Psoas muscle (tissue), 8 donors: Measurements from ENCODE around the gene KLC4. TPM values are rescaled to one million over a fixed set of nuclear protein-coding genes. Genes with fewer than 3 reads are reported as not detected.

ENCODE experiments used
- ATAC-seq, 4 donors: fragments of 200-7000 bp; cut with Tn5 transposase; one replicate each; pipeline ENCODE4 v1.9.1; 2020; ENCODE audit warnings: moderate library complexity in 3 of 4, mild to moderate bottlenecking in 2 of 4
- DNase-seq, 2 donors: peaks; one replicate each; pipeline ENCODE4 v3.0.0-alpha.2; 2020
- H3K27ac ChIP-seq: fragments of 200-600 bp; one replicate; pipeline ENCODE4 v1.8.0; 2022
- H3K27me3 ChIP-seq, 3 donors: fragments of 200-600 bp in 1 of 3; one replicate each; pipeline versions ENCODE4 v1.6.1 to v1.8.0; 2013 to 2022; ENCODE audit warnings: low read length in 2 of 3, mild to moderate bottlenecking in 2 of 3, moderate library complexity in 1 of 3; ENCODE audit not compliant: insufficient read depth in 3 of 3
- H3K36me3 ChIP-seq, 2 donors: fragments of 200-600 bp in 1 of 2; one replicate each; pipeline versions ENCODE4 v1.6.1 to v1.8.0; 2013 to 2022; ENCODE audit warnings: low read depth in 1 of 2, mild to moderate bottlenecking in 1 of 2, moderate library complexity in 1 of 2; ENCODE audit not compliant: insufficient read depth in 1 of 2
- H3K4me1 ChIP-seq: fragments of 200-600 bp; one replicate; pipeline ENCODE4 v1.8.0; 2022
- H3K4me3 ChIP-seq: fragments of 200-600 bp; one replicate; pipeline ENCODE4 v1.8.0; 2022; ENCODE audit warnings: mild to moderate bottlenecking
- H3K9me3 ChIP-seq: fragments of 200-600 bp; one replicate; pipeline ENCODE4 v1.8.0; 2022
- WGBS, 3 donors: extraction: QIAGEN DNeasy Blood & Tissue Kit; methylation state at CpG; one replicate each; pipeline versions ENCODE4 v1.1.6 to v1.1.7; 2013; 5-methylcytosine and 5-hydroxymethylcytosine counted together
- intact Hi-C, 2 donors: fragments of 100-400 bp; cut with DNase I; formaldehyde crosslinking; loops; one replicate each; pipeline versions ENCODE4 v1.11.0 to v1.14.2; 2022
- polyA plus RNA-seq, 3 donors: library from polyadenylated mRNA; stranded (reverse); fragments of 200-250 nt; gene quantifications; one replicate each; pipeline ENCODE4 v1.2.3, GENCODE V29; 2013
- total RNA-seq, 4 donors: library from RNA; stranded (reverse); fragmentation: NEBNext Ultra II Directional in 2 of 4; extraction: Animal tissue kit (Norgen Biotek cat#: 25700) in 2 of 4; gene quantifications; one replicate each; pipeline versions ENCODE4 v1.2.1 to v1.2.4, GENCODE V29; 2021 to 2023
- TF ChIP-seq, protein P1 (sequence below): fragments of 200-600 bp; IDR thresholded peaks from one replicate; pipeline ENCODE4 v1.8.0; 2022; ENCODE audit warnings: antibody characterized with exemption
- donor health status: healthy with polysubstance abuse.
- donor health status: DM: no; HTN: no; CAD: no; lungs with moderate emphysema.
- donor health status: Bipolar disorder and iron deficiency.
- donor health status: healthy.
- donor health status: DM: yes; HTN: yes; CAD: no.
- donor health status: DM: no; HTN: no; CAD: no.
- donor health status: DM: no; HTN: no; CAD: no.
- donor health status: DM: yes; HTN: yes; CAD: no.

KLC4 gene
- total and polyA plus RNA-seq, 7 donors, result 12.2 to 20.9 (median 14.9) TPM

- H3K27ac ChIP-seq, result no peak overlapping the region
- TF ChIP-seq, protein P1, sequence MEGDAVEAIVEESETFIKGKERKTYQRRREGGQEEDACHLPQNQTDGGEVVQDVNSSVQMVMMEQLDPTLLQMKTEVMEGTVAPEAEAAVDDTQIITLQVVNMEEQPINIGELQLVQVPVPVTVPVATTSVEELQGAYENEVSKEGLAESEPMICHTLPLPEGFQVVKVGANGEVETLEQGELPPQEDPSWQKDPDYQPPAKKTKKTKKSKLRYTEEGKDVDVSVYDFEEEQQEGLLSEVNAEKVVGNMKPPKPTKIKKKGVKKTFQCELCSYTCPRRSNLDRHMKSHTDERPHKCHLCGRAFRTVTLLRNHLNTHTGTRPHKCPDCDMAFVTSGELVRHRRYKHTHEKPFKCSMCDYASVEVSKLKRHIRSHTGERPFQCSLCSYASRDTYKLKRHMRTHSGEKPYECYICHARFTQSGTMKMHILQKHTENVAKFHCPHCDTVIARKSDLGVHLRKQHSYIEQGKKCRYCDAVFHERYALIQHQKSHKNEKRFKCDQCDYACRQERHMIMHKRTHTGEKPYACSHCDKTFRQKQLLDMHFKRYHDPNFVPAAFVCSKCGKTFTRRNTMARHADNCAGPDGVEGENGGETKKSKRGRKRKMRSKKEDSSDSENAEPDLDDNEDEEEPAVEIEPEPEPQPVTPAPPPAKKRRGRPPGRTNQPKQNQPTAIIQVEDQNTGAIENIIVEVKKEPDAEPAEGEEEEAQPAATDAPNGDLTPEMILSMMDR, result no peak
- H3K4me3 ChIP-seq, result no peak overlapping the region
- DNase-seq (no peak), ATAC-seq (no peak)
- peaks cover 14 to 65% of the 10 kb centered on the region in 2 donors for H3K36me3 ChIP-seq
- no peaks in the 10 kb centered on the region for H3K27me3 ChIP-seq
- WGBS, 3 donors, result 72 to 85% (median 75%) methylated on average over 2 of the region's 2 CpGs
- no peaks in the 10 kb centered on the region for H3K9me3 ChIP-seq
- peaks cover 24% of the 10 kb centered on the region for H3K4me1 ChIP-seq
- intact Hi-C loops, result no loop called here
Measured at GRCh38 chr6:43034190-43034525, 25.3 kb upstream of the KLC4 start.

- intact Hi-C loops, result loop anchor here in 1 of 2 donors (2.0 kb wide), 1 partner anchor 17 kb away; the partner anchor contains the start of gene CUL7
- WGBS, 3 donors, result 25 to 39% (median 28%) methylated on average over 4 of the region's 4 CpGs
- ATAC-seq (peak; percentile 96 to 98 (median 98)), DNase-seq (peak; percentile 71 to 93)
- Histone ChIP-seq H3K4me3 (no peak overlapping the region), H3K27ac (peak overlapping the region; percentile 81), H3K9me3 (no peaks in the 10 kb centered on the region), H3K27me3 (no peaks in the 10 kb centered on the region), H3K36me3 (peaks cover 4 to 61% of the 10 kb centered on the region in 2 donors), H3K4me1 (peaks cover 24% of the 10 kb centered on the region)
- TF ChIP-seq, protein P1, result no peak
Measured at GRCh38 chr6:43035495-43036194, 23.8 kb upstream of the KLC4 start.

GRCh38 chr6:43036712-43037111 is 22.7 kb upstream of the KLC4 start:
- no peak for DNase-seq
- ATAC-seq, result no peak
- intact Hi-C loops, result loop anchor here in 1 of 2 donors (2.0 kb wide), 1 partner anchor 16 kb away; the partner anchor contains the start of gene CUL7
- Histone ChIP-seq H3K27ac (peak overlapping the region; percentile 7), H3K4me3 (no peak overlapping the region), H3K9me3 (no peaks in the 10 kb centered on the region), H3K27me3 (no peaks in the 10 kb centered on the region), H3K36me3 (peaks cover 4 to 58% of the 10 kb centered on the region in 2 donors), H3K4me1 (peaks cover 24% of the 10 kb centered on the region)
- TF ChIP-seq, protein P1, result no peak
- WGBS, 3 donors, result 83 to 93% (median 88%) methylated on average over 9 of the region's 9 CpGs

DNA sequence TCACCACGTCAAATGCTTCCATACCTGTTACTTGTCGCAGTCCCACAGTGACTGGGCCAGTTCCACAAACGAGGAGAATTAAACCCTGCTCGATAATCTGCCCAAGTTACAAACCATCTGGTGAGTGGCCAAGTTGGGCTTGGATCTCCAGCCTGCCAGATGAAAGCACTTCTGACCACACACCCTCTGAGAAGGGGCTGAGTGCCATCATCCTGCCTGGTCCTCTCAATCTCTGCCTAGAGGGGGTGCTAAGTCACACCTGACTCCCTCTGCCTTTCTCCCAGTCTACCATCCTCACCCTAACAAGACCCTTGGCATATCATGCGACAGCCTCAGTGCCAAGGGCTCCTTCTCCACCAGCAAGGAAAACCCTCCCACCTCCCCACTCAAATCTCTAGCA is 22.2 kb upstream of the KLC4 start:
- Histone ChIP-seq H3K27ac (peak overlapping the region; percentile 7), H3K4me1 (peaks cover 24% of the 10 kb centered on the region), H3K36me3 (peaks cover 4 to 55% of the 10 kb centered on the region in 2 donors), H3K4me3 (no peak overlapping the region), H3K27me3 (no peaks in the 10 kb centered on the region), H3K9me3 (no peaks in the 10 kb centered on the region)
- TF ChIP-seq, protein P1, result no peak
- DNase-seq (no peak), ATAC-seq (no peak)
- intact Hi-C loops, result loop anchor here in 1 of 2 donors (2.0 kb wide), 1 partner anchor 16 kb away; the partner anchor contains the start of gene CUL7
- WGBS, 3 donors, result 33 to 53% (median 34%) methylated on average over 5 of the region's 5 CpGs
